NT2/D1 (cell line): ENCODE results near the gene ZNF28.
A peak's percentile ranks its signal among the peaks of the same experiment; 100 is the strongest.
"Not testable (repeated sequence)": the region's sequence is repeated elsewhere in the genome, so short reads cannot be mapped to it uniquely, and the experiment has no call there.

Experiments used
- DNase-seq: peaks from one replicate; pipeline ENCODE4 v3.0.0-alpha.2; 2011; ENCODE audit warnings: low read depth, low spot score
- H3K27me3 ChIP-seq: 2 replicates; pipeline ENCODE4 v1.6.0; 2011; ENCODE audit warnings: mild to moderate bottlenecking; ENCODE audit not compliant: insufficient read length, insufficient read depth
- H3K36me3 ChIP-seq: 2 replicates; pipeline ENCODE4 v1.6.1; 2011; ENCODE audit warnings: mild to moderate bottlenecking, low read length, mixed read lengths; ENCODE audit not compliant: insufficient read depth, insufficient read length
- H3K4me1 ChIP-seq: 2 replicates; pipeline ENCODE4 v1.5.1; 2011; ENCODE audit not compliant: insufficient read depth, insufficient read length
- H3K4me3 ChIP-seq: 2 replicates; pipeline ENCODE4 v1.5.1; 2011; ENCODE audit warnings: low read depth; ENCODE audit not compliant: insufficient read length
- H3K9ac ChIP-seq: 2 replicates; pipeline ENCODE4 v1.6.0; 2011; ENCODE audit warnings: low read depth; ENCODE audit not compliant: insufficient read length
- H3K9me3 ChIP-seq: 2 replicates; pipeline ENCODE4 v1.5.1; 2011; ENCODE audit warnings: mild to moderate bottlenecking, low read length; ENCODE audit not compliant: insufficient read depth
- SUZ12 ChIP-seq: IDR thresholded peaks from 2 replicates; pipeline ENCODE4 v1.6.1; 2011; ENCODE audit not compliant: insufficient read length, insufficient read depth; ENCODE audit errors: extremely low read depth
- YY1 ChIP-seq: IDR thresholded peaks from 2 replicates; pipeline ENCODE4 v1.6.1; 2011; ENCODE audit not compliant: insufficient read length, insufficient read depth
- ZNF274 ChIP-seq: IDR thresholded peaks from 2 replicates; pipeline ENCODE4 v1.6.1; 2011; ENCODE audit warnings: mild to moderate bottlenecking, low read depth, low read length

The ZNF28 gene

DNA sequence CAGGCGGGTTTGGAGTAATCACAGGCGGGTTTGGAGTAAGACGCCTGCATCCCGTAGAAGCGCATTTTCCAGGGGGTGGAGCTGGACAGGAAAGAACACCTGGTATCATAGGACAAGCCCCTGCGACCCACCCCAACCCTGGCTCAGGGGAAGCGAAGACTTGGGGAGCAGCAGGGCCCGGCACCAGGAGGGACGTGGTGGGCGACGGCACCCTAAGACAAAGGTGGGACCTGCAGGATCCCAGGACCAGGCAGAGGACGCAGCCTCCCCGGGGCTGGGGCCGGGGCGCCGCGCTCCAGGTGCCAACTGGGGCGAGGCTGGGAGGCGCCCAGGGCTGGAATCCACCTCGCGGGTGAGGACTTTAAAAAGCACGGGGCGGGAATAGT lies 35.4 kb downstream of the ZNF28 start:
- Histone ChIP-seq H3K4me3 (peak overlapping the region; percentile 52), H3K9ac (peak overlapping the region; percentile 76), H3K9me3 (no peaks in the 10 kb centered on the region), H3K4me1 (no peaks in the 10 kb centered on the region), H3K27me3 (no peaks in the 10 kb centered on the region), H3K36me3 (peaks cover 4% of the 10 kb centered on the region)
- no peak for DNase-seq
- TF ChIP-seq YY1 (no peak), SUZ12 (no peak), ZNF274 (no peak)

- Histone ChIP-seq H3K9me3 (no peaks in the 10 kb centered on the region), H3K9ac (no peak overlapping the region), H3K27me3 (no peaks in the 10 kb centered on the region), H3K4me3 (no peak overlapping the region), H3K4me1 (no peaks in the 10 kb centered on the region), H3K36me3 (peaks cover 6% of the 10 kb centered on the region)
- TF ChIP-seq YY1 (no peak), ZNF274 (no peak), SUZ12 (no peak)
- no peak for DNase-seq
These were observed 35.9 kb downstream of the ZNF28 start for GRCh38 chr19:52785506-52785905.

- H3K9ac ChIP-seq, H3K9me3 ChIP-seq, H3K27me3 ChIP-seq, DNase-seq, H3K4me1 ChIP-seq, H3K4me3 ChIP-seq: not testable (repeated sequence)
- peaks cover 14% of the 10 kb centered on the region for H3K36me3 ChIP-seq
These were observed 38.6 kb downstream of the ZNF28 start for GRCh38 chr19:52782864-52783263.

DNA sequence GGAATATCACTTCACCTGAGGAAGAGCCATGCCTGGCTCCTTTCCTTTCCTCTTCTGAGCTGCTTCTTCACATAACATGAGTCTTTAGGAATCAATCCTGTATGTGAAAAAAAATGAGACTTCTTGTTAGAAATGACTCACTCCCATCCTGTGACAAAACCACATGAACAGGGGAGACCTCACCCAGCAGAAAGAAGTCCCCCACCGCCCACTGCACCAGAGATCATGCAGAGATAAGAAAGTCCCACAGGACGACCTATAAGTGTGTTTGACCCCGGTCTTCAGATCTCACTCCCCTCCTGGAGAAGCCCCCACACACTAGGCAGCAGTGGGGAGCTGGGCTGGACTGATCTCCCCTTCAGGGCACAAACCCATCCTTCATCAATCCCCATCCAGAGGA lies 42.6 kb downstream of the ZNF28 start:
- DNase-seq: no peak
- no peaks in the 10 kb centered on the region for H3K4me1 ChIP-seq
- H3K36me3 ChIP-seq: peaks cover 23% of the 10 kb centered on the region
- H3K9ac ChIP-seq: no peak overlapping the region
- no peaks in the 10 kb centered on the region for H3K9me3 ChIP-seq
- TF ChIP-seq SUZ12: no peak
- TF ChIP-seq ZNF274: no peak
- no peak for TF ChIP-seq YY1
- H3K27me3 ChIP-seq: no peaks in the 10 kb centered on the region
- no peak overlapping the region for H3K4me3 ChIP-seq

DNA sequence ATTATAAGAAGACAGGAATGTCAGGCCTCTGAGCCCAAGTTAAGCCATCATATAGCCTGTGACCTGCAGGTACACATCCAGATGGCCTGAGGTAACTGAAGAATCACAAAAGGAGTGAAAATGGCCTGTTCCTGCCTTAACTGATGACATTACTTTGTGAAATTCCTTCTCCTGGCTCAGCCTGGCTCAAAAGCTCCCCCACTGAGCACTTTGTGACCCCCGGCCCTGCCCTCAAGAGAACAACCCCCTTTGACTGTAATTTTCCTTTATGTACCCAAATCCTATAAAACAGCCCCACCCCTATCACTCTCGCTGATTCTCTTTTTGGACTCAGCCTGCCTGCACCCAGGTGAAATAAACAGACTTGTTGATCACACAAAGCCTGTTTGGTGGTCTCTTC lies 65.0 kb downstream of the ZNF28 start:
- not testable (repeated sequence) for H3K27me3 ChIP-seq, DNase-seq, H3K36me3 ChIP-seq, H3K4me3 ChIP-seq, H3K4me1 ChIP-seq, H3K9ac ChIP-seq
- peaks cover 12% of the 10 kb centered on the region; the same call in 1 of the 2 replicates for H3K9me3 ChIP-seq

DNA sequence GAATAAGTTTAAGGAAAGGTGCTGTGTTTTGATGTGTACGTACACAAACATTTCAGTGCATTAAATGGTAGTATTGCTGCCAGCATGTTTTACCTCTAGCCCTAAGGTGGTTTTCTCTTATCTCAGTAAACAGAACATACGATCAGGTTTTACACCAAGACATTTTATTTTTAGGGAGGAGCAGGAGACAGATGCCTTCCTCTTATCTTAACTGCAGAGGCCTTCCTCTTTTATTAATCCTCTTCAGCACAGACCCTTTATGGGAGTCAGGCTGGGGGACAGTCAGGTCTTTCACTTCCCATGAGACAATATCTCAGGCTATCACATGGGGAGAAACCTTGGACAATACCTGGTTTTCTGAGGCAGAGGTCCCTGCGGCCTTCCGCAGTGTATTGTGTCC lies 71.7 kb downstream of the ZNF28 start:
- Histone ChIP-seq H3K4me1 (no peaks in the 10 kb centered on the region), H3K27me3 (no peaks in the 10 kb centered on the region), H3K9ac (no peak overlapping the region), H3K9me3 (peaks cover 5% of the 10 kb centered on the region; the same call in 1 of the 2 replicates), H3K36me3 (no peaks in the 10 kb centered on the region), H3K4me3 (no peak overlapping the region)
- no peak for DNase-seq
- no peak for TF ChIP-seq SUZ12
- TF ChIP-seq ZNF274: no peak
- TF ChIP-seq YY1: no peak

GRCh38 chr19:52748336-52748950 lies 73.0 kb downstream of the ZNF28 start:
- Histone ChIP-seq H3K9ac (no peak overlapping the region), H3K27me3 (no peaks in the 10 kb centered on the region), H3K36me3 (no peaks in the 10 kb centered on the region), H3K9me3 (no peaks in the 10 kb centered on the region), H3K4me1 (no peaks in the 10 kb centered on the region), H3K4me3 (no peak overlapping the region)
- TF ChIP-seq SUZ12 (no peak), ZNF274 (no peak), YY1 (no peak)
- DNase-seq: no peak
